Measurements from ENCODE around the gene EIF4A2.
"Not testable (repeated sequence)": the region's sequence is repeated elsewhere in the genome, so short reads cannot be mapped to it uniquely, and the experiment has no call there.

DNA sequence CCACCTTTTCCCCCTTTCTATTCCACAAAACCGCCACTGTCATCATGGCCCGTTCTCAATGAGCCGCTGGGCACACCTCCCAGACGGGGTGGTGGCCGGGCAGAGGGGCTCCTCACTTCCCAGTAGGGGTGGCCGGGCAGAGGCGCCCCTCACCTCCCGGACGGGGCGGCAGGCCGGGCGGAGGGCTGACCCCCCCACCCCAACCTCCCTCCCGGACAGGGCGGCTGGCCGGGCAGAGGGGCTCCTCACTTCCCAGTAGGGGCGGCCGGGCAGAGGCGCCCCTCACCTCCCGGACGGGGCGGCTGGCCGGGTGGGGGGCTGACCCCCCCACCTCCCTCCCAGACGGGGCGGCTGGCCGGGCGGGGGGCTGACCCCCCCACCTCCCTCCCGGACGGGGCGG is 27.9 kb downstream of the EIF4A2 start:
- TF ChIP-seq, protein P1, sequence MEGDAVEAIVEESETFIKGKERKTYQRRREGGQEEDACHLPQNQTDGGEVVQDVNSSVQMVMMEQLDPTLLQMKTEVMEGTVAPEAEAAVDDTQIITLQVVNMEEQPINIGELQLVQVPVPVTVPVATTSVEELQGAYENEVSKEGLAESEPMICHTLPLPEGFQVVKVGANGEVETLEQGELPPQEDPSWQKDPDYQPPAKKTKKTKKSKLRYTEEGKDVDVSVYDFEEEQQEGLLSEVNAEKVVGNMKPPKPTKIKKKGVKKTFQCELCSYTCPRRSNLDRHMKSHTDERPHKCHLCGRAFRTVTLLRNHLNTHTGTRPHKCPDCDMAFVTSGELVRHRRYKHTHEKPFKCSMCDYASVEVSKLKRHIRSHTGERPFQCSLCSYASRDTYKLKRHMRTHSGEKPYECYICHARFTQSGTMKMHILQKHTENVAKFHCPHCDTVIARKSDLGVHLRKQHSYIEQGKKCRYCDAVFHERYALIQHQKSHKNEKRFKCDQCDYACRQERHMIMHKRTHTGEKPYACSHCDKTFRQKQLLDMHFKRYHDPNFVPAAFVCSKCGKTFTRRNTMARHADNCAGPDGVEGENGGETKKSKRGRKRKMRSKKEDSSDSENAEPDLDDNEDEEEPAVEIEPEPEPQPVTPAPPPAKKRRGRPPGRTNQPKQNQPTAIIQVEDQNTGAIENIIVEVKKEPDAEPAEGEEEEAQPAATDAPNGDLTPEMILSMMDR (IDR thresholded peaks at IDR 0.05; ENCODE audit: low read depth, low read length), result not testable (repeated sequence)
- not testable (repeated sequence) for TF ChIP-seq EZH2phosphoT487 (IDR thresholded peaks at IDR 0.05; ENCODE audit: low read depth)

Data from OCI-LY3 (cell line).